Astrocyte (in vitro differentiated cells and primary cell): ENCODE data around the gene HOGA1. TPM values are rescaled to one million over a fixed set of nuclear protein-coding genes. Genes with fewer than 3 reads are reported as not detected.

Source experiments
- DNase-seq: peaks from one replicate; pipeline ENCODE4 v3.0.0-alpha.2; 2010; ENCODE audit warnings: low read depth
- FAIRE-seq: peaks from 2 replicates; lab custom pipeline; 2011; peaks lifted over from hg19 to GRCh38; lab: Jason Lieb, UNC
- H2AFZ ChIP-seq: 2 replicates; pipeline ENCODE4 v1.6.0; 2012; ENCODE audit warnings: low read depth, low read length, inconsistent platforms
- H3K27ac ChIP-seq: 2 replicates; pipeline ENCODE4 v1.5.1; 2011; ENCODE audit warnings: low read depth, low read length, inconsistent platforms
- H3K27me3 ChIP-seq: 2 replicates; pipeline ENCODE4 v1.6.0; 2011; ENCODE audit warnings: low read length, inconsistent platforms; ENCODE audit not compliant: insufficient read depth
- H3K36me3 ChIP-seq: 2 replicates; pipeline ENCODE4 v1.5.1; 2011; ENCODE audit warnings: low read length, inconsistent platforms; ENCODE audit not compliant: insufficient read depth
- H3K4me1 ChIP-seq: 2 replicates; pipeline ENCODE4 v1.5.1; 2011; ENCODE audit warnings: low read length, inconsistent platforms; ENCODE audit not compliant: insufficient read depth
- H3K4me2 ChIP-seq: 2 replicates; pipeline ENCODE4 v1.6.0; 2012; ENCODE audit warnings: low read length, inconsistent platforms
- H3K4me3 ChIP-seq: 2 replicates; pipeline ENCODE4 v1.5.1; 2011; ENCODE audit warnings: low read depth, mild to moderate bottlenecking, low read length, inconsistent platforms; ENCODE audit not compliant: insufficient read depth
- H3K79me2 ChIP-seq: 2 replicates; pipeline ENCODE4 v1.6.0; 2012; ENCODE audit warnings: mild to moderate bottlenecking, low read length, inconsistent platforms; ENCODE audit not compliant: insufficient read depth
- H3K9ac ChIP-seq: 2 replicates; pipeline ENCODE4 v1.6.0; 2012; ENCODE audit warnings: mild to moderate bottlenecking, low read length, inconsistent platforms
- H3K9me3 ChIP-seq: 2 replicates; pipeline ENCODE4 v1.5.1; 2012; ENCODE audit warnings: low read depth, mild to moderate bottlenecking, low read length, inconsistent platforms; ENCODE audit not compliant: insufficient read depth
- H4K20me1 ChIP-seq: 2 replicates; pipeline ENCODE4 v1.6.0; 2012; ENCODE audit warnings: low read length, inconsistent platforms; ENCODE audit not compliant: insufficient read depth
- H3K27ac Mint-ChIP-seq: one replicate; pipeline ENCODE4 v1.8.0; 2021; ENCODE audit warnings: mild to moderate bottlenecking, mixed read lengths; ENCODE audit not compliant: unreplicated experiment
- H3K27me3 Mint-ChIP-seq: one replicate; pipeline ENCODE4 v1.8.0; 2021; ENCODE audit warnings: low read depth, mixed read lengths; ENCODE audit not compliant: unreplicated experiment
- H3K36me3 Mint-ChIP-seq: one replicate; pipeline ENCODE4 v1.8.0; 2021; ENCODE audit warnings: low read depth, mixed read lengths; ENCODE audit not compliant: unreplicated experiment
- H3K4me1 Mint-ChIP-seq: one replicate; pipeline ENCODE4 v1.8.0; 2021; ENCODE audit warnings: low read depth, mixed read lengths; ENCODE audit not compliant: unreplicated experiment
- H3K4me3 Mint-ChIP-seq: one replicate; pipeline ENCODE4 v1.8.0; 2021; ENCODE audit warnings: mild to moderate bottlenecking, moderate library complexity, mixed read lengths; ENCODE audit not compliant: unreplicated experiment
- H3K9me3 Mint-ChIP-seq: one replicate; pipeline ENCODE4 v1.8.0; 2021; ENCODE audit warnings: mild to moderate bottlenecking, mixed read lengths; ENCODE audit not compliant: unreplicated experiment
- CTCF ChIP-seq: IDR thresholded peaks from 2 replicates; pipeline ENCODE4 v1.5.1; 2011; ENCODE audit warnings: low read depth, mild to moderate bottlenecking, inconsistent platforms, low read length, moderate library complexity; ENCODE audit not compliant: insufficient read depth
- EZH2 ChIP-seq: IDR thresholded peaks from 2 replicates; pipeline ENCODE4 v1.6.1; 2012; ENCODE audit warnings: mild to moderate bottlenecking, low read length, inconsistent platforms; ENCODE audit not compliant: insufficient read depth
- total RNA-seq: library from RNA; stranded (reverse); gene quantifications from 2 replicates; pipeline ENCODE4 v1.2.1, GENCODE V29; 2021

Gene HOGA1
- total RNA-seq, 1 donor from 2014 or later: 0.23 TPM

- peaks cover 22% of the 10 kb centered on the region for H4K20me1 ChIP-seq
- H3K36me3 Mint-ChIP-seq: peaks cover 7% of the 10 kb centered on the region
- no peak overlapping the region for H3K9ac ChIP-seq
- H3K79me2 ChIP-seq: no peaks in the 10 kb centered on the region
- peak overlapping the region; percentile 20 for H3K4me3 Mint-ChIP-seq
- H3K27me3 ChIP-seq: no peaks in the 10 kb centered on the region
- H3K4me1 Mint-ChIP-seq: peaks cover 28% of the 10 kb centered on the region
- H3K9me3 ChIP-seq: no peaks in the 10 kb centered on the region
- DNase-seq (no peak), FAIRE-seq (no peak)
- H3K4me3 ChIP-seq: no peak overlapping the region
- TF ChIP-seq CTCF (no peak), EZH2 (no peak)
- peak overlapping the region; percentile 72 for H3K27ac Mint-ChIP-seq
- H3K9me3 Mint-ChIP-seq: peaks cover 2% of the 10 kb centered on the region
- no peak overlapping the region for H3K27ac ChIP-seq
- H3K4me1 ChIP-seq: peaks cover 7% of the 10 kb centered on the region
- peaks cover 6% of the 10 kb centered on the region for H3K36me3 ChIP-seq
- no peak overlapping the region for H3K4me2 ChIP-seq
- no peak overlapping the region for H2AFZ ChIP-seq
- no peaks in the 10 kb centered on the region for H3K27me3 Mint-ChIP-seq
These were observed 12.6 kb upstream of the HOGA1 start for GRCh38 chr10:97571622-97572021.

- no peaks in the 10 kb centered on the region for H3K27me3 Mint-ChIP-seq
- Histone ChIP-seq H3K36me3 (peaks cover 6% of the 10 kb centered on the region), H3K27me3 (no peaks in the 10 kb centered on the region), H3K9ac (no peak within 1 kb of the TSS), H4K20me1 (peaks cover 21% of the 10 kb centered on the region), H2AFZ (no peak within 1 kb of the TSS), H3K79me2 (no peaks in the 10 kb centered on the region), H3K4me2 (no peak within 1 kb of the TSS), H3K4me3 (no peak within 1 kb of the TSS), H3K27ac (no peak within 1 kb of the TSS), H3K9me3 (no peaks in the 10 kb centered on the region), H3K4me1 (peaks cover 7% of the 10 kb centered on the region)
- FAIRE-seq (no peak), DNase-seq (peak; percentile 49)
- peaks cover 26% of the 10 kb centered on the region for H3K4me1 Mint-ChIP-seq
- H3K36me3 Mint-ChIP-seq: peaks cover 5% of the 10 kb centered on the region
- TF ChIP-seq EZH2 (no peak), CTCF (peak; percentile 86)
- peaks cover 2% of the 10 kb centered on the region for H3K9me3 Mint-ChIP-seq
- peak within 1 kb of the TSS; percentile 76 for H3K4me3 Mint-ChIP-seq
- H3K27ac Mint-ChIP-seq: peak within 1 kb of the TSS; percentile 90
These were observed 11.8 kb upstream of the HOGA1 start, which contains the start of gene ANKRD2 for GRCh38 chr10:97572214-97572989. Gene ANKRD2, plus strand, starts transcription at chr10:97572779. Its CDS starts 10 bp downstream, at chr10:97572789.

GRCh38 chr10:97573021-97573420, 11.2 kb upstream of the HOGA1 start:
- Histone ChIP-seq H3K27me3 (no peaks in the 10 kb centered on the region), H4K20me1 (peaks cover 21% of the 10 kb centered on the region), H3K9ac (no peak overlapping the region), H3K79me2 (no peaks in the 10 kb centered on the region), H3K4me1 (peaks cover 7% of the 10 kb centered on the region), H3K36me3 (peaks cover 6% of the 10 kb centered on the region), H3K4me2 (no peak overlapping the region), H3K4me3 (no peak overlapping the region), H3K27ac (no peak overlapping the region), H2AFZ (no peak overlapping the region), H3K9me3 (no peaks in the 10 kb centered on the region)
- Mint-ChIP-seq H3K27me3 (no peaks in the 10 kb centered on the region), H3K36me3 (peaks cover 5% of the 10 kb centered on the region), H3K9me3 (peaks cover 2% of the 10 kb centered on the region), H3K4me3 (peak overlapping the region; percentile 76), H3K4me1 (peaks cover 26% of the 10 kb centered on the region), H3K27ac (peak overlapping the region; percentile 90)
- FAIRE-seq (no peak), DNase-seq (peak; percentile 11)
- no peak for TF ChIP-seq EZH2
- no peak for TF ChIP-seq CTCF
